Measurements from ENCODE around the gene ARL11. TPM values are rescaled to one million over a fixed set of nuclear protein-coding genes. Genes with fewer than 3 reads are reported as not detected.

Gene ARL11
- total RNA-seq, 1 donor from 2014 or later: not detected

GRCh38 chr13:49624229-49624628, 4.1 kb upstream of the ARL11 start:
- no peak for TF ChIP-seq CTCF (IDR thresholded peaks at IDR 0.05; ENCODE audit: insufficient read depth, low read length, poor library complexity, severe bottlenecking)
- no peak overlapping the region for H3K4me3 ChIP-seq (ENCODE audit: low read depth, low read length)
- DNase-seq (ENCODE audit: low read depth): no peak
- no peaks in the 10 kb centered on the region for H3K27me3 ChIP-seq (ENCODE audit: control insufficient read depth, insufficient read depth, low read length)
- no peaks in the 10 kb centered on the region for H3K36me3 ChIP-seq (ENCODE audit: control insufficient read depth, insufficient read depth, low read length)

- no peak for DNase-seq (ENCODE audit: low read depth)
- no peak for TF ChIP-seq CTCF (IDR thresholded peaks at IDR 0.05; ENCODE audit: insufficient read depth, low read length, poor library complexity, severe bottlenecking)
Observed at GRCh38 chr13:49625392-49626079, 2.8 kb upstream of the ARL11 start.

GRCh38 chr13:49629196-49629938, 1.1 kb downstream of the ARL11 start:
- Histone ChIP-seq H3K27me3 (ENCODE audit: control insufficient read depth, insufficient read depth, low read length) (no peaks in the 10 kb centered on the region), H3K36me3 (ENCODE audit: control insufficient read depth, insufficient read depth, low read length) (no peaks in the 10 kb centered on the region), H3K4me3 (ENCODE audit: low read depth, low read length) (no peak overlapping the region)
- TF ChIP-seq CTCF (IDR thresholded peaks at IDR 0.05; ENCODE audit: insufficient read depth, low read length, poor library complexity, severe bottlenecking): no peak
- DNase-seq (ENCODE audit: low read depth): no peak

More at GRCh38 chr13:49625392-49626079, 2.8 kb upstream of the ARL11 start:
- Histone ChIP-seq H3K4me3 (ENCODE audit: low read depth, low read length) (no peak overlapping the region), H3K36me3 (ENCODE audit: control insufficient read depth, insufficient read depth, low read length) (no peaks in the 10 kb centered on the region), H3K27me3 (ENCODE audit: control insufficient read depth, insufficient read depth, low read length) (no peaks in the 10 kb centered on the region)

- Histone ChIP-seq H3K36me3 (ENCODE audit: control insufficient read depth, insufficient read depth, low read length) (no peaks in the 10 kb centered on the region), H3K4me3 (ENCODE audit: low read depth, low read length) (no peak overlapping the region), H3K27me3 (ENCODE audit: control insufficient read depth, insufficient read depth, low read length) (no peaks in the 10 kb centered on the region)
- no peak for TF ChIP-seq CTCF (IDR thresholded peaks at IDR 0.05; ENCODE audit: insufficient read depth, low read length, poor library complexity, severe bottlenecking)
- DNase-seq (ENCODE audit: low read depth): no peak
Observed at GRCh38 chr13:49629947-49630346, 1.6 kb downstream of the ARL11 start.

GRCh38 chr13:49630580-49630979, 2.3 kb downstream of the ARL11 start:
- Histone ChIP-seq H3K27me3 (ENCODE audit: control insufficient read depth, insufficient read depth, low read length) (no peaks in the 10 kb centered on the region), H3K4me3 (ENCODE audit: low read depth, low read length) (no peak overlapping the region), H3K36me3 (ENCODE audit: control insufficient read depth, insufficient read depth, low read length) (no peaks in the 10 kb centered on the region)
- DNase-seq (ENCODE audit: low read depth): no peak
- TF ChIP-seq CTCF (IDR thresholded peaks at IDR 0.05; ENCODE audit: insufficient read depth, low read length, poor library complexity, severe bottlenecking): no peak

Data from kidney epithelial cell (primary cell).